Measurements from ENCODE around the gene SMOC2.
"Not testable (repeated sequence)": the region's sequence is repeated elsewhere in the genome, so short reads cannot be mapped to it uniquely, and the experiment has no call there.

The SMOC2 gene

DNA sequence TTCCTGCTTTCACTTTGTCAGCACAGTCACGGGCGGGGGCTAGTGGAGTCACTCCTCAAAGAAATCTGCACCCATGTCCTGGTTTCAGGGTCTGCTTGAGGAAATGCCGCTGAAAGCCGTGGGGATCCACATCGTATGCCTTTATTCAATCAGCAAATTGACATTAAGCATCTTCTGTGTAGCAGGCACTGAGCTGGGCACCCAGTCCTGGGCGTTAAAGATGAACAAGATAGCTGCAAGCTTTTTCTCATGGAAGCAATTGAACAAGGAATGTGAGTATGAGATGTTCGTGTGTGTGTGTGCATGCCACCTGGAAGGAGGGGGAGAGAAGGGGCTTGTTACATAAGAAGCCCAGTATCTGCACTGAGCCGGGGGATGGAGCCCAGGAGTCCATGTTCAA is 243.9 kb downstream of the SMOC2 start:
- no peak for DNase-seq (ENCODE audit: low spot score)

DNA sequence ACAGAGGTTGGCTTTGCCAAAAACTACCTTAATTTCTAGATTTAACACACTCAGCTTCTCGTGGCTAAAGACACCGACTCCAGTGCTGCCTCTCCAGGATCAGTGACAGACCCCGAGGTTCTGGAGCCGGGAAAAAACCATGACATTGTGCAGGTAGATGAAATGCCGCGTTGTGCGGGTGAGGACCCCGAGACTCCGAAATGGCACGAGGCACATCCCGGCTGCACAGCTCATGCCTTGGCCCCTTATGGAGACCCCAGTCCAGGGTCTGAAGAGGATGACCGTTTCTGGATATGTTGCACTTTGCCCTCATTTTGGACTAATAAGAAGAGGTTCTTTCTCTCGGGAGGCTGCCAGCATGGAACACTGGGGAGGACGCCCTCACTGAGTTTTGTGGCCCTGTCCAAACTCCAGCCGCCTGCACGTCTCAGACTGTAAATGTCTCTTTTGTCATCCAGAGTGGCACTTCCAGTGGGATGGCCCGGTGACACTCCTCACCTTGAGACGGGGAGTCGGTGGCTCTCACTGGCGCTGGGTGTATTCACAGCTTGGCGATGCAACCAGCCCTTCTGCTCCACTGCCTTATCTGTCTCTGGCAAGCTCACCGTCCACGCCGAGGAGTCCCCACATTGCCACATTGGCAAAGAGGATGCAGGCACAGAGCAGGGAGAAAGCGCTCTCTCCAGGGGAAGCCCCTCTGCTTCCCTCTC is 245.2 kb downstream of the SMOC2 start:
- DNase-seq (ENCODE audit: low spot score), result no peak

DNA sequence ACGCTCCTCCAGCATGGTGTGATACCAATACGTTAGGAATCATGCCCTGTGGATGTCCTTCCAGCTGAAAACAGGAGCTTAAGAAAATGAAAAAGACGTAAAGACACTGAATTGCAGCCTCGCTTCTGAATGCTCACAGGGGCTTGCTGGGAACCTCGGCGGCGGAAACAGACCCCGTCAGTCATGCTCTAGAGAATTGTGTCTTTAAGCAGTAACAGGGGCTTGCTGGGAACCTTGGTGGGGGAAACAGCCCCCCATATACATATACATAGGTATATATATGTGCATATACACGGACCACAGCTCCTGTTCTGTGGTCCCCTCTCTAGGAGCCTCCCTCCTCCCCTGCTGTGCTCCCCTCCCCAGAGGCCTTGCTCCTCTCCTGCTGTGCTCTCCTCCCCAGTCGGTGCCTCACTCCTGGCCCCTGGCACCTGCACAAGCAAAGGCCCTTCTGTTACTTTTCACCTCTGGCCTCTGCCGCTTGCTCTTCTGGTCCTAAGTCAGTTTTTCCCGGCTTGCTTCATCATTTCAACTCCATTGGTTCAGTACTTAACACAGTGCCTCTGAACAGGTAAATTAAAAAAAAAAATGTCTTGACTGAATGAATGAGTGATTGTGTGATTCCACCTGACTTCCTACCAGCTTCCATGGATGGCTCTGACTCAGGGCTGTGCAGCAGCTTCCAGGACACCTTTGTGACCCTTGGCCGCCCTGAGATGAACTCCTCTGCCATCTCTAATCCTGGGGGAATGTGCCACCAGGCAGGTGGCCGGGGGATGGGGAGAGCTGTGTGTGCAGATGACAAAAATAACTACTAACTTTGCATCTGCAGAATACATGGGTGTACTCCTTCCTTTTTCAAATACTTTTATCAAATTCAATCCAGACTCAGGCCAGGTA is 246.1 kb downstream of the SMOC2 start:
- DNase-seq (ENCODE audit: low spot score), result no peak

DNA sequence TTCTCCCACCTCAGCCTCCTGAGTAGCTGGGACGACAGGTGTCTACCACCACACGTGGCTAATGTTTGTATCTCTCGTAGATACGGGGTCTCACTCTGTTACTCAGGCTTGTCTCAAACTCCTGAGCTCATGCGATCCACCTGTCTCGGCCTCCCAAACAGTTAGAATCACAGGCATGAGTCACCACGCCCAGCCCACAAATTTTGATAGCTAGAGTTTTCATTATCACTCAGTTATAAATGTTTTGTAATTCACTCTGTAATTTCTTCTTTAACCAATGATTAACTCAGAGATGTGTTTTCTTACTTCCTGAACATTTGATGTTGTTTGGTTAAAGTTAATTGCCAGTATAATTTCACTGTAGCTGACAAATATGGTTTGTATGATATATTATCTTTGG is 249.3 kb downstream of the SMOC2 start:
- DNase-seq (ENCODE audit: low spot score), result no peak

DNA sequence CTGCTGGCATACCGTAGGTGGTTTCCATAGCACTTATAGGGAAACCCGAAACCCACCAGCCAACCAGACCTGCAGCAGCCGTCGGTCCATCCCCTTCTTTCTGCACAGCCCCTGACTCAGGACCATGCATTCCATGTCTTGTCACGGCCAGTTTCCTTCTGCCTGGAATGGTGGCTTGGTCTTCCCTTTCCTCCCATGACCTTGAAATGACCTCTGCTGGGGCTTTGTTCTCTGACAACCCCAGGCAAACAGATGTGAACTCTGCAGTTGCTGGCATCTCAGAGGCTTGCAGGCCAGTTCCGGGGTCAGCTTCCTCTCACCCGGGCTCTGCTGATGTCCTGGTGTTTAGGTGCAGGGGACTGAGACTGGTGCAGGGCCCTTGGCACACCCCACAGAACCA is 250.8 kb downstream of the SMOC2 start:
- DNase-seq (ENCODE audit: low spot score), result no peak

DNA sequence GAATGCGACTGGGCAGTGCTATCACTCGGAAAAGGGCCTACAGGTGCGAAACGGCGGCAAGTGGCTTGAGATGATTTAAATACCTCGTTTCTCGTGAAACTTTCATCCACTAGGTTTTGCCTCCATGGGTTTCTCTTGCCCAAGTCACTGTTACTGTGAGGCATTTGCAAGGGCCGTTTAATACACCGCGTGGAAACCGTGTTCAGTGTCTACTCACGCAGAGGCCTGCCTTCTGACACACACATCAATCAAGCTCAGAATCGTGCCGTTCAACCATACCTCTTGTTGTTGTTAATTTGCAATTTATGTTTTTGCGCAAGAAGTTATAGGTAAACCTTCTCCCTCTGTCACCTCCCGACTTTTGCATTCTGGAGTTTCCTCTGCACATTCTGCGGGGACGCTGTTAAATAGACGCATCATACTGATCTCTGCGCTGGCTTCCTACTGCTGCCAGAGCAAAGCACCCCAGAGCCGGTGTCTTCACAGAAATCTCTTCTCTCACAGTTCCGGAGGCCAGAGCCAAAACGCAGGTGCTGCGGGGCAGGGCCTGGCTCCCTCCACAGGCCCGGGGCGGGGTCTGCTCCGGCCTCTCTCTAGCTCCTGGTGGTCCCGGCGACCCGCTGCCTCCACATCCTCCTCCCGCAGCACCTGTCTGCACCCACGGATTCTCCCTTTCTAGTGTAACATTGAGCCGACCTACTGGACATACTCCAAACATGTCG is 251.4 kb downstream of the SMOC2 start:
- DNase-seq (ENCODE audit: low spot score), result no peak

DNA sequence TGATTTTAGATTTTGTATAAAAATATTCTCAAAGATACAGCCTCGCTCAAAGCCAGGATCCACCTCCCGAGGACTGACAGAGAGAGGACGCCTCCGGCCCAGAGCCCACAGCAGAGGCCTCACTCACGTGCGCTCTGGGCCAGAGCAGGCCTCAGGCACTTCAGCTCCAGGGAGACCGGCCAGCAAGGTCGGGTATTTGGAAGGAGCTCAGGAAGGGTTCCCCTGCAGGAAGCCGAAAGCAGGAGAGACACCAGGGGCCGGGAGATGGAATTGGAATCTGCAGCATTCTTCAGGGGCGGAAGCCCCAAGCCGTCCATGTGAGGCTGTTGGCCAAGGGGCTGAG is 251.9 kb downstream of the SMOC2 start:
- DNase-seq (ENCODE audit: low spot score), result not testable (repeated sequence)

DNA sequence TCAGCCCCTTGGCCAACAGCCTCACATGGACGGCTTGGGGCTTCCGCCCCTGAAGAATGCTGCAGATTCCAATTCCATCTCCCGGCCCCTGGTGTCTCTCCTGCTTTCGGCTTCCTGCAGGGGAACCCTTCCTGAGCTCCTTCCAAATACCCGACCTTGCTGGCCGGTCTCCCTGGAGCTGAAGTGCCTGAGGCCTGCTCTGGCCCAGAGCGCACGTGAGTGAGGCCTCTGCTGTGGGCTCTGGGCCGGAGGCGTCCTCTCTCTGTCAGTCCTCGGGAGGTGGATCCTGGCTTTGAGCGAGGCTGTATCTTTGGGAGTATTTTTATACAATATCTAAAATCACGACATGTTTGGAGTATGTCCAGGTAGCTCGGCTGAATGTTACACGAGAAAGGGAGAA is 253.8 kb downstream of the SMOC2 start:
- DNase-seq (ENCODE audit: low spot score), result not testable (repeated sequence)

DNA sequence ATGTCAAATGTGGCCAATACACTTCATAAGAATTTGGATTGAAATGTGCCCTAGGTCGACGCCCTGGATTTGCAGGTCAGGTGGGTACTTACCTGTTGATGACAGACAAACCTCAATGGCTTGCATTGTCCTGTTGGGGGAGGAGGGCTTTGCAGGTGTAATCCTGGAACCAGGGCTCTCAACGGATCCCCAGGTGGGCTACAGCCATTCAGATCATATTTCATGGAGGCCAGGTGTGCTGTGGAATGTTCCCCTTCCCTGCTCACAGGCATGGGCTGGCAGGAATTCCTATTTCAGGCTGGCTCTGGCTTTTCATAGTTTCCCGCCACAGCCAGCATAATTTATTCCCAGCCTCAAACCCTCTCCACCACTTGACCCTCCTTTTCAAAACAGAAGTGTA is 254.7 kb downstream of the SMOC2 start:
- DNase-seq (ENCODE audit: low spot score), result no peak

DNA sequence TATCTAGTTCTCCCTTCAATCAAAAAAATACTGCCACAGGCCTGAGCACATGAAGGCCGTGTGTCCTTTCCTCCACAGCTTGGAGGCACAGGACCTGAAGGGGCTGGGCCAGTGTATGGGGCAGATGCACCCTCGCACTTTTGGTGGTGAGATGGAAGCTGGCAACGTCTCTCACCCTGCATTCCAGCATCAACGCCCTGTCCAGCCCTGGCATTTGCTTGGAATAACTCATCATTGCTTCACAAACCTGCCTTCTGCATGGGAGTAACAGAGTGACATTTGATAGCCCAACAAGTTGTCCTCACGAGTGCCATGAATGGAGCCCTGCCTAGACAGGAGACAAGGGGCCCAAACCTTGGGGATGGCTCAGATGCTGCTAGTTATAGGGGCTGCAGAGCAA is 257.9 kb downstream of the SMOC2 start:
- DNase-seq (ENCODE audit: low spot score), result no peak

DNA sequence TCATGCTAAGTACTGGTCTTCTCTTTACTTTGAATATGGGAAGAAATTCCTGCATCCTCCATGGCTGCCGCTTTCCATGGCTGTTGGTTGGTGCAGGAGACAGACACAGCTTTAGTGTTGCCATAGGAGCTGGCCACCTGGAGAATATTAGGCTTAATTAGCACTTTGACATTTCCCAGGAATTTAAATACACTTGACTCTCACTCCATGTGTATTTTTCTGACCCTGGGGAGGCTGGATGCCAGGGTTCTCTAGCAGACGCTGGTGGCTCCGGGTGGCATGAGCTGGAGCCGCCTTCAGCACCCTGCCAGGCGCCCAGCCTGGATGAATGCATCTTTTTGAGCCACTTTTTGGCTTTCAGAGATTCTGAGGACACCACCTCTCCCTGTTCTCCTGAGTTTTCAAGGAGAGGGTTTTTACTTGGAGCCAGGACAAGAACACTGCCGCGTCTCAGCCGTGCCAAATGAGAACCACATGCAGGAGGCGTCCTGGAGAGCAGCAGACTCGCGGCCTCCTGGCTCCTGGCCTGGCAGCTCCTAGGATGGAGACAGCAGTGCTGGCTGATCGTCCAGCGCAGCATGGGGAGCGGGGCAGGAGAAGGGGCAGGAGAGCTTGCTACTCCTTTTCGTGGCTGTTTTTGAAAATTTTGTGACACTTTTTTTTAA is 258.8 kb downstream of the SMOC2 start:
- peak; percentile 79 for DNase-seq (ENCODE audit: low spot score)

DNA sequence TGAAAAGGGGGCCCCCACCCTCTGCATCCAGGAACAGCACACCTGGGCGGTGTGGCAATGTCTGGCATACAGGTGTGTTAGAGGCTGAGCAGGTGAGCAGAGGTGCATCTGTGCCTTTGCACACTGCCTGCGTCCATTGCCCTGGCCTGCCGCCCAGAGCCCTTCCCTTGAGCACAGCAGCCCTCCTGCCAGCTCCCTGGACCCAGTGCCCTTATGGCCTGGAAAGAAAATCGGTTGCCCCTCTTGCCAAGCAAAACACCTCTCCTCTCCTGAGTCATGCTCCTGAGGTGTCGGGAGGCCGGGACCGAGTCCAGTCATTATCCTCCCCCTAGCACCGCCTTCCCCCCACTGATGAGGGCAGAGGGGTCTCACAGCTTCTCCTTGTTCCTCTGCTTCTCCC is 259.9 kb downstream of the SMOC2 start:
- DNase-seq (ENCODE audit: low spot score), result no peak

DNA sequence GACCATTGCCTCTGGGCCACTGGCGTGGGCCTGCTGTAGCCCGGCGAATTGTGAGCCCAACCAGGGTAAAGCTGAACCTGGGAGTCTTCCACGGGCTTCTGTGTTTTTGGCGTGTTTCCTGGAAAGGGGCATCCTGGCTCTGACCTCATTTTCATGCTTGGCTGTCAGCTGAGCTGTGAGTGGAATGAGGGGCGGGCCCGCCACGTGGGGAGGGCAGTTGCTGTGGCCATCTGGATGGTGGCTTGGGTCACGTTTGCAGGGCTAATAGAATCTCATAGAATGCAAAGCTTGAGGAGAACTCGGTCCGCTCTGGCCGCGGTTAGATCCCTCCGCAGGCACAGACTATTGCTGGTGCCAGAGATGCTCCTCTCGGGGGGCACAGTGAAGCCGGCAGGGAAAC is 263.0 kb downstream of the SMOC2 start:
- no peak for DNase-seq (ENCODE audit: low spot score)

DNA sequence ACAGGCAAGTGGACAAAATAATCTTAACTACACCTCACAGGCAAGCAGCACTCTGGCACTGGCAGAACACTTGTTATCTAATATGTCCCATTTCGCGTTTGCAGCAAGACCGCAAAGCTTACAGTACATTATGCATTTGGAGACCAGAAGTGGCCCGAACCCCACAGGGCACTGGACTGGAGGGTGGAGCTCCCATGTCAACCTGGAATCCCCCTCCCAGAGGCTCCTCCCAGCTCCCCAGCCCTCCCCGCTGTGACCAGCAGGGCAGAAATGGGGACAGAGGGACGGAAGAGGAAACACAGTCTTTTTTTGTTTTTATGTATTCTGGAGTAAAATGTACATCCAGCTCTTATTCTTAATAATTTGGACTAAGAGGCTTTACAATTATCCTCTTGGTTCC is 263.7 kb downstream of the SMOC2 start:
- DNase-seq (ENCODE audit: low spot score), result no peak

DNA sequence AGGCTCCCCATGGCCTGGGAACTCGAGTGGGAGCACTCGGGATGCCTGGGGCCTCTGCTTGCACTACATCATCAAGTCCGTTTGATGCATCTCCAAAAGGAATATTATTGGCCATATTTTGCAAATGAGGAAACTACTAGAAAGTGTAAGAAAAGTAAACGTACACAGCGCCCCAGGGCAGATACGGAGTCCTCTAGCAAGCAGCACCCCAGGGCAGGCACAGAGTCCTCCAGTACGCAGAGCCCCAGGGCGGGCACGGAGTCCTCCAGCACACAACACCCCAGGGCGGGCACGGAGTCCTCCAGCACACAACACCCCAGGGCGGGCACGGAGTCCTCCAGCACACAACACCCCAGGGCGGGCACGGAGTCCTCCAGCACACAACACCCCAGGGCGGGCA is 264.3 kb downstream of the SMOC2 start:
- DNase-seq (ENCODE audit: low spot score), result not testable (repeated sequence)

DNA sequence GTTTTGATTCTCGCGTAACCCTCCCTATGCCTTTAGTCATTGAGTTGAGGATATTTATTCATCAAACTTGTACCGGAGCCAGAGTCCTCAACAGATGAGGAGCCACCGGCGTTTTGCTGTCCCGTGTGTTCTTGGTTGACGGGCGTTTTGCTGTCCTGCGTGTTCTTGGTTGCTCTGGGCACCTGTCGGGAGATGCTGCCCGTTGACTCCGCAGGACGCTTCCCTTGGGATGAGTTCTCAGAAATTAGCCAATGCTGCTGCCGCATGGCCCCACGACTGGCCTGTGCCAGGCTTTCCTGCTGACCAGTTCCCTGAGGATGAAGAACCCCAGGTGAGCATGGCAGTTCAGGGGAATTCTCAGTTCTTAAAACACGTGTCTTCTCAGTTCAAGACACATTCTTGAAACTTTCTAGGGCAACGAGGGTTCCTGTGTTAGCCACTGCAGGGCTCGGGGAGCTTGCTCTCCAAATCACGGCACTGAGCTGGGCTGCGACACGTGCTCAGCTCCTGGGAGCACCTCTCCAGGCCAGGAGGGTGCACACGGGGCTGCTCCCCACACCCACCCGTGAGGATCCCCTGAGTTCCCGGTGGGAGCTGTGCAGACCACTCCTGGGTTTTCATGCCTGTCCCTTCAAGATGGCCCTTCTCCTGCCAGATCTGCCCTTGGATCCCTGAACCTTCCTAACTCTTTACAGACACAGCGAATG is 265.6 kb downstream of the SMOC2 start:
- no peak for DNase-seq (ENCODE audit: low spot score)

DNA sequence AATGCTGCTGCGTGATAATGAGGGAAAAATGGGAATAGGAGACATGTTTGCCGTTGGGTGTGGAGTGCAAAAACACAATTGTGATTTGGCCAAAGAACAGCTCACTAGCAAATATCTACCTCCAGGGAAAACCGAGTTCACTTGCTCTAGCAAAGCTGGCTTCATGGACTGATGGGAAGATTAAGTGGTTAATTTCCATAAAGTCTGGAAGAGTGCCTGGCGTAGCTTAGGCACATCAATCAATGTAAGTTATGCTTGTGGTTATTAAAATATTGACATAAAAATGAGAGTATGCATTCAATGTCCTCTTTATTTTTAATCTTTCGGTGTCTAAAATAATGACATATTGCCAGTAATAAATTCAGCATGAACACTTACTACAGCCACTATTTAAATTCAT is 267.5 kb downstream of the SMOC2 start:
- no peak for DNase-seq (ENCODE audit: low spot score)

DNA sequence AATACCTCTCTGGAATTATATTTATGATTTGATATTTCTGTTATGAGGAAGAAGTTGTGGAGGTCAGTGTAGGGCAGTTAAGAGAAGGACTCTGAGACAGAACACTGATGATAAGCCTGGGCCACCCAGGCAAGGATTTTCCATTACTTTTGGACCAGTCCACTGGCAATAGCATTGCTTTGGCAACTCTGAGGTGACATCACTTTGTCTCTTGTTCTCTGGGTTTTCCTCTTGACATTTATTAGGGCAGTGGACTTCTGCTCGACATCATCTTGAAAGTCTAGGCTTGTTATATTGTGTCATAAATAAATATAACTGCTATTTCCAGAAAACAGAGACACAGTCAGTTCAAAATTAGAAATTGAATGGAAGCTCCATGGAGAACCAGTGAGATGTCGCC is 268.0 kb downstream of the SMOC2 start:
- DNase-seq (ENCODE audit: low spot score), result no peak

DNA sequence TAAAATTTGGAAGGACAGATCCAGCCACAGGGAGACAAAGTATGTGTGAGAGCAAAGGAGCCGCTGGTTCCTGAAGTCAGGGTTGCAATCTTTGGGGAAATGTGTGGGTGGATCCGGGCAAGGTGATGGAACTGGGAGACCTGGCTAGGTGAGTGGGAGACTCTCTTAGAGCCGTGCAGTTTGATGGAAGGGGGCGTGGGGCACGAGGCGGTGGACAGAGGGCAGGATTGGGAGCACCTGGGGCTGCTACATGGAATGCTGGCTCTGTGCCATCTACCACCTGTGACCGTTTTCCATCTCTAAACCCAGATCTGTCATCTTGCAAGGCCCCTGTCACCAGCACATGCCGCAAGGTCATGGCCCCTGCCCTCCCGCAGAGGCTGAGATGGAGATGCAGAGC is 268.4 kb downstream of the SMOC2 start:
- DNase-seq (ENCODE audit: low spot score), result no peak

DNA sequence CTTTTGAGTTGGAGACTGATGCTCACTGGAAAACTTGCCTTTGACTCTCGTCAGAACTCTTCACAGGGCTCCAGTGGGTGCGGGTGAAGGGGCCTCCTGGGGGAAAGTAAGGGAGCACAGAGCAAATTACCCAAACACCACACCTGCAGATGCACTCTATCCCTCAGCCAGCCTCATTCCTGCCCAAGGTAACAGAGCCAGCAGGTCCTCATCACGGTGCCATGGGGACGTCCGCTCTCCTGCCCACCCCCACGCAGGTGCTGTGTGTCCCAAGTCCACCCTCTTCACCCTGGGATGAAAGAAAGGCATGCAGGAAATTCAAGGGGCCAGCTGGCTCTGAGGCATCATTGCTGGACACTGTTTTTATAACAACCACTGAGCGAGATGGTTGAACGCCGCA is 269.0 kb downstream of the SMOC2 start:
- DNase-seq (ENCODE audit: low spot score), result no peak

DNA sequence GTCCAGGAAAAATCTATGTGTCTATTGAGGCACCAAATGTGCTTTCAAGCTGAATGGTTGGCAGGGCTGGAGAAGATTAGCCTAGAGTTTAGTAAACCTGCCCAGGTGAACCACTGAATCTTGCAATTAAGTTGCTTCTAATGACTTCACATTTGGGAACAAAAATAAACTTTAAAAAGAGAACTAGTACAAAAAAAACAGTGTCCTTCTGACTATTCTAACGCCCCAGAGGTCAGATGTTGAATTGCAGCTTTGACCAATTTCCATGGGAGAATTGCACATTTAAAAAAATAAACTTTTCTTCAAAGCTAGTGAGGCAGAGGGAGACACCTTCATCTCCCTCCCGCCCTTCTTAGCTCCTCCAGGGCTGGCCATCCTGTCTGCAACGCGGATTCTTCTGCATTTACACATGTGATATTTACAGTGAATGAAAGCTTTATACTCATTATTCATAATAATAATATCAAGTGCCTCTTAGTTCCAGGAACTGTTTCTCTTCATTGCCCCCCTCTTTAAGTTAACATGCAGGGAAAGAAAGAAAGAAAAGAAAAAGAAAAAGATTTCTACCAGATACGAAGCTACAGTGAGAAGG is 270.2 kb downstream of the SMOC2 start:
- no peak for DNase-seq (ENCODE audit: low spot score)

All from pons (tissue), 1 donor.